Measurements from ENCODE around the gene PHF19. TPM values are rescaled to one million over a fixed set of nuclear protein-coding genes. Genes with fewer than 3 reads are reported as not detected.

PHF19 gene
- total RNA-seq, 2 experiments from 2014 or later, result 60.3 to 63.0 TPM

GRCh38 chr9:120924698-120925534 lies 47.9 kb upstream of the PHF19 start:
- CTCF ChIA-PET, result interaction anchor here (1.2 to 2.8 kb wide), 6 partner anchors 9 to 83 kb away, joined by 3 to 8 read pairs (median 6); partner anchors contain the start of gene PSMD5
- Histone ChIP-seq H3K4me3 (ENCODE audit: low read length) (peak overlapping the region; percentile 90), H3K36me3 (ENCODE audit: insufficient read depth, low read length) (peaks cover 42% of the 10 kb centered on the region), H3K9me3 (ENCODE audit: control insufficient read depth in 1 of 2, insufficient read depth in 1 of 2, low read length in 2 of 2) (no peaks in the 10 kb centered on the region), H3K4me1 (ENCODE audit: insufficient read depth, low read length) (peaks cover 96% of the 10 kb centered on the region), H3K27ac (ENCODE audit: low read depth in 1 of 2, low read length in 2 of 2) (peak overlapping the region; percentile 98 to 100), H3K27me3 (ENCODE audit: control insufficient read depth in 1 of 2, insufficient read depth in 2 of 2, low read length in 2 of 2) (no peaks in the 10 kb centered on the region)
- Mint-ChIP-seq H3K36me3 (ENCODE audit: low read depth) (peaks cover 61% of the 10 kb centered on the region), H3K27ac (peak overlapping the region; percentile 100), H3K4me1 (ENCODE audit: low read depth) (peaks cover 93% of the 10 kb centered on the region), H3K9me3 (no peaks in the 10 kb centered on the region), H3K27me3 (no peaks in the 10 kb centered on the region), H3K4me3 (peak overlapping the region; percentile 88)
- DNase-seq (peak in 4 of 14 experiments; percentile 49 to 73 (median 64)), ATAC-seq (ENCODE audit: poor library complexity) (no peak)
- TF ChIP-seq CTCF (IDR thresholded peaks at IDR 0.05), result no peak
- intact Hi-C loops (cut with DNase I, micrococcal nuclease), result loop anchor here in 1 of 2 experiments (5.0 kb wide), 1 partner anchor 33 kb away; no protein-coding TSS in a partner anchor
- POLR2A ChIA-PET, result interaction anchor here (1.2 to 21.8 kb wide), 6 partner anchors 11 to 132 kb away, joined by 3 to 1343 read pairs (median 8); partner anchors contain the start of genes FBXW2 and PHF19

GRCh38 chr9:120923620-120924328 lies 46.8 kb upstream of the PHF19 start:
- ATAC-seq (ENCODE audit: poor library complexity) (no peak), DNase-seq (peak in 1 of 14 experiments; percentile 7)
- no peaks in the 10 kb centered on the region for H3K9me3 Mint-ChIP-seq
- Histone ChIP-seq H3K4me1 (ENCODE audit: insufficient read depth, low read length) (peaks cover 98% of the 10 kb centered on the region), H3K36me3 (ENCODE audit: insufficient read depth, low read length) (peaks cover 53% of the 10 kb centered on the region), H3K27ac (ENCODE audit: low read depth in 1 of 2, low read length in 2 of 2) (peak overlapping the region; percentile 98 to 100), H3K27me3 (ENCODE audit: control insufficient read depth in 1 of 2, insufficient read depth in 2 of 2, low read length in 2 of 2) (no peaks in the 10 kb centered on the region), H3K9me3 (ENCODE audit: control insufficient read depth in 1 of 2, insufficient read depth in 1 of 2, low read length in 2 of 2) (no peaks in the 10 kb centered on the region), H3K4me3 (ENCODE audit: low read length) (peak overlapping the region; percentile 90)
- H3K4me1 Mint-ChIP-seq (ENCODE audit: low read depth), result peaks cover 95% of the 10 kb centered on the region
- H3K27ac Mint-ChIP-seq, result peak overlapping the region; percentile 100
- ChIA-PET CTCF (interaction anchor here (0.6 to 2.8 kb wide), 6 partner anchors 12 to 55 kb away, joined by 3 to 8 read pairs (median 4); no protein-coding TSS in a partner anchor), POLR2A (interaction anchor here (1.7 to 21.8 kb wide), 5 partner anchors 12 to 80 kb away, joined by 3 to 1343 read pairs (median 8); partner anchors contain the start of gene PHF19)
- H3K4me3 Mint-ChIP-seq, result peak overlapping the region; percentile 88
- H3K36me3 Mint-ChIP-seq (ENCODE audit: low read depth), result peaks cover 73% of the 10 kb centered on the region
- intact Hi-C loops (cut with DNase I, micrococcal nuclease), result no loop called here
- no peaks in the 10 kb centered on the region for H3K27me3 Mint-ChIP-seq
- TF ChIP-seq CTCF (IDR thresholded peaks at IDR 0.05), result no peak

Measured in CD4-positive, alpha-beta T cell (primary cell).